RKO (cell line): ENCODE results near the gene TMED7.
A peak's percentile ranks its signal among the peaks of the same experiment; 100 is the strongest.
"Not testable (repeated sequence)": the region's sequence is repeated elsewhere in the genome, so short reads cannot be mapped to it uniquely, and the experiment has no call there.

Experiments
- DNase-seq: peaks from one replicate; pipeline ENCODE4 v3.0.0-alpha.2; 2016; ENCODE audit warnings: low spot score

TMED7 gene

DNA sequence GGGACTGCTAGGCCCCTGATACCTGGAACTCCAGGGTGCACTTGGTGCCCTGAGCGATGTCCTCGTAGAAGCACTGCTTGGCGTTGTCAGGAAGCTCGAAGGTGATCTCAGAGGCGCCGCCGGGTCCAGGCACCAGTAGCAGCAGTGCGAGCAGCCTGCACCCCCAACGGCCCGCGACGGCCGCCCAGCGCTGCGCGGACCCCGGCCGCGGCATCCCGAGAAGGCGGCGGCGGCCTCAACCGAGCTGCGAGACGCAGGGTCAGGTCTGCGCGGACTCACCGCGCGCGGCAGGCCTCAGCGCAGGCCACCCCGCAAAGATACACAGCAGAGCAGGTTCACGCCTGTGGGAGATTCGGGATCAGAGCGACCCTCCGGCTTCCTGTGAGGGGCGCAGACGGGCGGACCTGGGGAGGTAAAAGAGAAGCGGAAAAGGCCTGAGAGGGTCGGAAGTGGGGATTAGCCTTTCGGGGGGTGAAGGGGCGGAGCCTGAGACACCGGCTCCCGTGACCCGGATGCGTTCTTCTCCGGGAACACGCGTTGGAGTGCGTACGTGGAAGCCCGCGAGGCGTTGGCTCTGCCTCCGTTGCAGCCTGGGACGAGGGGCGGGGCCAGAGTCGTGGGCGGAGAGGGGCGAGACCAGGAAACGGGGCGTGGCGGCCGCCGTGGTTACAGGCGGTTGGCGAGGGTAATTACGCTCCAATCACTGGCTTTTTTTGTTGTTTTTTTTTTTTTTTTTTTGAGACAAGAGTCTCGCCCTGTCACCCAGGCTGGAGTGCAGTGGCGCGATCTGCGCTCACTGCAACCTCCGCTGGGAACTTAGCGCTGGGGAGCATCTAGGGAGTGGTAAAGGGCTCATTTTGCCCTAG is at the start of gene TMED7:
TMED7 (minus strand) TSS at position 458 of the 866 bp plus-strand sequence; CDS start at position 214, 244 bp downstream.
- DNase-seq: peak; percentile 97

DNA sequence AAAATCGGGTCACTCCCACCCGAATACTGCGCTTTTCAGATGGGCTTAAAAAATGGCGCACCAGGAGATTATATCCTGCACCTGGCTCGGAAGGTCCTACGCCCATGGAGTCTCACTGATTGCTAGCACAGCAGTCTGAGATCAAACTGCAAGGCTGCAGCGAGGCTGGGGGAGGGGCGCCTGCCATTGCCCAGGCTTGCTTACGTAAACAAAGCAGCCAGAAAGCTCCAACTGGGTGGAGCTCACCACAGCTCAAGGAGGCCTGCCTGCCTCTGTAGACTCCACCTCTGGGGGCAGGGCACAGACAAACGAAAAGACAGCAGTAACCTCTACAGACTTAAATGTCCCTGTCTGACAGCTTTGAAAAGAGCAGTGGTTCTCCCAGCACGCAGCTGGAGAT is 48.9 kb upstream of the TMED7 start:
- DNase-seq: not testable (repeated sequence)

DNA sequence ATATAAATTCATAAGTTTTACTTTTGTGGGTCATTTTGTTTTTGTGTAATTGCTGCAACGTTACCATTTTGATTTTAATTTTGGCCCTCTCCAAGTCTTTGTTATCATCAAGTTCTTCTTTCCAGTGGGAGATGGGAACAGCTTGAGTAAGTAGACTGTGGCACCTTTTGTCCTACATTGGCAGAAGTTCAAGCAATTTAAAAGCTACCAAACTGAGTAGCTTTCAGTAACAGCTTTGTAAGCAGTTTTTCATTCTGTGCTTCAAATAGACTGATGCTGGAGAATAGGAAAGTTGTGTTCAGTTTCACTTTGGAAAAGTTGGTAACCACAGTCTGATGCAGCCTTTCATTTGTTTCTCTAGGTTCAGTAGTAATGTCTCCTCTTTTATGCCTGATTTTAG is 47.8 kb upstream of the TMED7 start:
- no peak for DNase-seq

DNA sequence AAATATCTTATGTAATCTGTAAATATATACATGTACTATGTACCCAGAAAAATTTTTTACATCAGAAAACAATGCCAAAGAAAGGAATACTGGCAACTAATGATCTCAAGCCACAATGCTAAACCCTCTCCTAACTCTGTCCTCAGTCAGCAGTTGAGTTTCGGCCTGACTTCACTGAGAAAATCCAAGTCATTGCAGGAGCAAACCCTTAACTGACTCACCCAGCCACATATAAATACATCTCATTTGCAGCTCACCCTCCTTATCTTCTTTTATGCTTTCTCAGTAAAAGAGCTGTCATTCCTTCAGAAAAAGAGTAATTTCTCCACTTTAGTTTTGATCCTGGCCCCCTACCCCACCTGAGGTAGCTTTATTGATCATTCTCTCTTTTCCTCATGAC is 46.1 kb upstream of the TMED7 start:
- peak; percentile 16 for DNase-seq

GRCh38 chr5:115666023-115666422 is 40.2 kb upstream of the TMED7 start:
- no peak for DNase-seq

DNA sequence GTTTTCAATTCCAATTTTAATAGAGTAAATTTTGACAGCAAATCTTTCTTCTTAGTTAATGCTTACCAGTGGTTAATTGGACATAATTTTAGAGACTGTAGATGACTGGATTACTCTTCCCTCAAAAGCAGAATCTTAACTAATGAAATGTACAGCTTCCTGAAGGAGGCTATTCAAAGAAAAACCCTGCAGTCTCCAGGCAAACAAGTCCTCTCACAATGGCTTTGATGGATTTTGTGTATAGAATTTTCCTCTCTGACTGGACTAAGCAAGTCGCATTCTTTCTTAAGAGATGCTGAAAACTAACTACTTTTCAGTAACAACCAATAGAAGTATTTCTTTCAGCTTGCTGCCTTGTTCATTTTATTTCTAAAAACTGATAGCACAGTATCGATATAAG is 35.7 kb upstream of the TMED7 start:
- DNase-seq: no peak

DNA sequence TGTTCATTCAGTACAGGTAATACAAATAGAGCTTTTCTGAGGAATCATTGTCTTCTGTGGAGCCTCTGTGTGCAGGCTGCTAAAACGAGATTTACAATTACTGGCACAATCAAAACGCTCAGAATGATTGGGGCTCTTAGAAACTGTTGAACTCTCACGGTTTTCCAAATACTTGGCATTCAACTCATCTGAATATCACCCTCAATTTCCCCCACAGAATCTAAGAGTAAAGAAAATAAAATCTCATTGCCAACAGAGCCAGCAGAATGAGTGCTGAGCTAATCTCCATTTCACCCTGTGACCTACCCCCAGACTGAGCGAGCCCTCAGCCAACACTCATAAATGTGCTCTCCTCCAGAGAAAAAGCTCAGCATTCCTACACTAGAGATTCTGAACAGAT is 35.3 kb upstream of the TMED7 start:
- DNase-seq: no peak

DNA sequence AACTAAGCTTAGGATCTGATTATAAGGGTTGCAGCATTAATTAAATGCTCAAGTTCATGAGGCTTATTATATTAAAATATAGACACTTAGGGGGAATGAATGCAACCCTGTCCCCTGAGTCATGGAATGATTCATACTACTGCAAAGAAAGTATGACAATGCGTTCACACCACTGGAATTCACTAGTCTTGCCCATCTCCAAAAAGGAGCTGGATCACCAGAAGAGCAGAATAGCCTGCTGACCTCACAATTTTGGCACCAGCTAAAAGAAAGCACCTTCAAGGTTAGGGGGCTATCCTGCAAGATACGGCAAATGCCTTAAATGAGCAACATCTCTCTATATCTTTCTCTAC is 32.0 kb upstream of the TMED7 start:
- DNase-seq: peak; percentile 78

- no peak for DNase-seq
These were observed 31.5 kb upstream of the TMED7 start for GRCh38 chr5:115657125-115657880.

GRCh38 chr5:115656404-115656803 is 30.6 kb upstream of the TMED7 start:
- no peak for DNase-seq

DNA sequence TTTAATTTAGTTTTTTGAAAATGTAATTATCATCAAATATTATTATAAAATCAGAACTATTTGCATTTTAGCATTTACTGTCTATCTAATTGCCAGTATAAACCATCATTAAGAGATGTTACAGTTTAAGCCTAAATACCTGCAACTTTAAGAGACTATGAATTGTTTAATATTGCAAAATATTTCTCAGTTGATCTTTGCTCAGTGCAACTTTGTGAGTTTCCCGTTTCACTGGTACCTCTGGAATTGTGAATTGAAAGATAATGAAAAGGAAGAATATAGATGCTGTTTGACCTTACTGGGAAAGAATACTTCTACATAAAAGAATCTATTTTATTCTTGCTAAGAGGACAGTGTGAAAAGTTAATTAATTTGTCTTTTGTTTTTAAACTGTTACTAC is 30.2 kb upstream of the TMED7 start:
- DNase-seq: no peak

GRCh38 chr5:115649541-115649940 is 23.7 kb upstream of the TMED7 start:
- DNase-seq: no peak

- DNase-seq: no peak
These were observed 22.2 kb upstream of the TMED7 start for GRCh38 chr5:115648056-115648455.

- not testable (repeated sequence) for DNase-seq
These were observed 19.6 kb upstream of the TMED7 start for GRCh38 chr5:115645386-115645785.

- no peak for DNase-seq
These were observed 18.2 kb upstream of the TMED7 start for GRCh38 chr5:115644046-115644445.

GRCh38 chr5:115641948-115642347 is 16.1 kb upstream of the TMED7 start:
- no peak for DNase-seq

DNA sequence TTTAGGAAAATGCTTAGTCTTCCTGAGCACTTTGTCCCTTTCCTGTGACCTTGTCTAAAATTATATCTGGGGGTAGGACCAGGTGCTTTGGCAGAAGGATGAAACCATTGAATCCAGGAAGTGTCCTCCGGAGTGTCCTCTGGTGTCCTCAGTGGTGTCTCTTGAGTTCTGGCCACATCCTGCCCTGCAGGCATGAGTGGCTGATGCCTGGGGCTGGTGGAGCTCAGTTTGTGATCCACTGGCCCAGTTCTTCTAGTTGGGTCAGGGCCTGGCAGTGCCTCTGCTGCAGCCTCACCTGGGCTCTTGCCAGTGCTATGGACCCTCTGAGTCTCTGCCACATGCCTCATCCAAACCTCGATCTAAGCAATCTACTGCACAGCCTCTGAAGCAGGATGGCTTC is 14.4 kb upstream of the TMED7 start:
- no peak for DNase-seq

DNA sequence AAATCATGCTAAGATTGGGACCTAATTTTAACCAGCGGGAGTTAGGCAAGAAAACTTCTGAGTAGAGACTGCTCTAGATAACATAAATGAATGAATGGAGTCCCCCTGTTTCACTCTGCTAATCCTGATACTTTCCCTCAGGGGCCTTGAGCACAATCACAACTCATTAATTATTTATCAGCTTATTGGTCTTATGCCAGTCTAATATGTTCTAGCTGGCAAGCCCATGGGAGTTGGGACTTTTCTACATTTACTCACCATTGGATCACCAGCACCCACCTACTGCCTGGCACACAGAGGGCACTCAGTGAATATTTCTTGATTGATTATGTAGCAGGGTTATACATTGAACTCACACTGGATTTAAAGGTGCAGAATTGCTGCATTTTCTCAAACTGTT is 13.5 kb upstream of the TMED7 start:
- no peak for DNase-seq

GRCh38 chr5:115637507-115637906 is 11.7 kb upstream of the TMED7 start:
- DNase-seq: no peak

DNA sequence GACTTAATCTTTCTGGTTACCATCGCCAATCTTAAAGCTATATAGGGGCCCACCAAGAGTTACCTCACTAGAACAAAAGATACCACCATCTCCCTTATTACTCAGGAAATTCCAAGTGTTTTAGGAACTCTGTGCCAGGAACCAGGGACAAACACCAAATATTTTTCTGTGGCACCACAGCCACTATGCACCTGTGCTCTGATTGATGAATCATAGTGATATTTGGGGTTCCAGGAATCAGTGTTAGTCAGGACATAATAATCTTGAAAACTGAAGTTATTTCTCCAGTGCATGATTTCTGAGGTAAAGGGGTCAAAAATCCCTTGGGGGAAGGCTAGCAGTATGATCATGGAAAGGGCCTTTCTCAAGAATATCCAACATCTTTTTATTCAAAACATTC is 10.2 kb upstream of the TMED7 start:
- DNase-seq: no peak

- DNase-seq: peak; percentile 87
These were observed 8.7 kb upstream of the TMED7 start for GRCh38 chr5:115634343-115635132.

DNA sequence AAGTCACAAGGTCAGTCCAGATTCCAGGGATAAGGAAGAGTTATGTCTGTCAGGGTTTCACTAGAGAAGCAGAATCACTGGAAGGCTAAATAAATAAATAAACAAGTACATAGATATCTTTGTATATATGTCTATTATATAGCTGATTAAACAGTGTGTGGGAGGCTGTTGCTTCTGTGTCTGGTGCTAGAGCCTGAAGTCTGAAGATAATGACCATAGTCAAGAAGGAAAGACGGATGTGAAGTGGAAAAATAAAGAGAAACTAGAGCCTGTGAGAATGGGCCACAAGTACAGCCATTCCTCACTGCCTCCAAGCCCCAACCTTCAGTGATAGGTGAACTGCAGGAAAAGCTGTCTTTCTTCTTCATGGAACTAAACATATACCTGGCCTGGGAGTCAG is 4.1 kb upstream of the TMED7 start:
- DNase-seq: no peak
